BE2C (cell line): ENCODE measurements around the gene CR1.

ENCODE experiments used
- DNase-seq: peaks from one replicate; pipeline ENCODE4 v3.0.0-alpha.2; 2020
- H3K27me3 ChIP-seq: fragments of 250-450 bp; sonication (Bioruptor Pico); 2 replicates; pipeline ENCODE4 v1.5.1; 2020; ENCODE audit warnings: mild to moderate bottlenecking
- H3K36me3 ChIP-seq: fragments of 250-450 bp; sonication (Bioruptor Pico); 2 replicates; pipeline ENCODE4 v1.5.1; 2020; ENCODE audit warnings: mild to moderate bottlenecking
- H3K4me1 ChIP-seq: fragments of 250-450 bp; sonication (Bioruptor Pico); 2 replicates; pipeline ENCODE4 v1.5.1; 2020
- H3K4me3 ChIP-seq: 2 replicates; pipeline ENCODE4 v1.5.1; 2011; ENCODE audit warnings: low read depth, low read length
- H3K9me3 ChIP-seq: fragments of 250-450 bp; sonication (Bioruptor Pico); 2 replicates; pipeline ENCODE4 v1.5.1; 2020
- TF ChIP-seq, protein P1 (sequence below): IDR thresholded peaks from 2 replicates; pipeline ENCODE4 v1.5.1; 2012; ENCODE audit warnings: mild to moderate bottlenecking, low read depth, low read length

CR1 gene

DNA sequence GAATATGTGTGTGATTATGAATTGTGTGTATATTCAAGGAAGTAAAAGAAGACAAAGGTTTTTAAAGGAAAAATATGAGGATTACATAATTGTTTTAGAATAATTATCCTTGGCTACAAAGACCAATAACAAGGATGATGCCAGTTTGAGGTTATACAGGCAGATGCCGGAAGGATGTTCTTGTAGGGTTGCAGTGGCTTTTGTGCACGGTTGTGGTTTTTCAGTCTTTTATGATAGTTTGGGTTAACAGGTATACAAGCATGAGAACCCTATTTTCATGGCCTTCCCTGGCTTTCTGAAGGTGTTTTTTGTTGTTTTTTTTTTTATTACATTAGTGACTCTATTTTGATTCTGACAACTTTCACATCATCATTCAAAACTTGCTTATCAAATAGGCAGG is 36.9 kb upstream of the CR1 start:
- Histone ChIP-seq H3K4me3 (no peak overlapping the region), H3K36me3 (no peaks in the 10 kb centered on the region), H3K9me3 (no peaks in the 10 kb centered on the region; the same call in 1 of the 2 replicates), H3K27me3 (peaks cover 57% of the 10 kb centered on the region), H3K4me1 (no peaks in the 10 kb centered on the region)
- no peak for DNase-seq
- TF ChIP-seq, protein P1, sequence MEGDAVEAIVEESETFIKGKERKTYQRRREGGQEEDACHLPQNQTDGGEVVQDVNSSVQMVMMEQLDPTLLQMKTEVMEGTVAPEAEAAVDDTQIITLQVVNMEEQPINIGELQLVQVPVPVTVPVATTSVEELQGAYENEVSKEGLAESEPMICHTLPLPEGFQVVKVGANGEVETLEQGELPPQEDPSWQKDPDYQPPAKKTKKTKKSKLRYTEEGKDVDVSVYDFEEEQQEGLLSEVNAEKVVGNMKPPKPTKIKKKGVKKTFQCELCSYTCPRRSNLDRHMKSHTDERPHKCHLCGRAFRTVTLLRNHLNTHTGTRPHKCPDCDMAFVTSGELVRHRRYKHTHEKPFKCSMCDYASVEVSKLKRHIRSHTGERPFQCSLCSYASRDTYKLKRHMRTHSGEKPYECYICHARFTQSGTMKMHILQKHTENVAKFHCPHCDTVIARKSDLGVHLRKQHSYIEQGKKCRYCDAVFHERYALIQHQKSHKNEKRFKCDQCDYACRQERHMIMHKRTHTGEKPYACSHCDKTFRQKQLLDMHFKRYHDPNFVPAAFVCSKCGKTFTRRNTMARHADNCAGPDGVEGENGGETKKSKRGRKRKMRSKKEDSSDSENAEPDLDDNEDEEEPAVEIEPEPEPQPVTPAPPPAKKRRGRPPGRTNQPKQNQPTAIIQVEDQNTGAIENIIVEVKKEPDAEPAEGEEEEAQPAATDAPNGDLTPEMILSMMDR: no peak

DNA sequence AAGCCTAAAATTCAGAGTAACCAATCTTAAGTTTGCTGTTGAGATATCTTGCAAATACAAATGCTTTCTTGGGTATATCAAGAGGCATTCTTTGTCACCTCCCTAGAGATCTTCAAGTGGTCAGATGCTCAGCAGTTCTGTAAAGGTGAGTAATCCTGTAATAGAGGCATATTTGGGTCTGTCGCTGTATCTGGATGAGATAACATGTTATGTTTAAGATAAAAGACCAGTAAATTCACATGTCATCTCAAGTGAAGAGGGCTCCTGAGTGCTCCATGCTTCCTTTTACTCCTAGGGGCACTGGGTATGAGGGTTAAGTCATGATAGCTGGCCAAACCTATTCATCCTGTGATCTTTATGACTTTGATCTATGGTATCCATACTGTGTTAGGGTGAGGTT is 34.3 kb upstream of the CR1 start:
- TF ChIP-seq, protein P1: no peak
- no peaks in the 10 kb centered on the region for H3K9me3 ChIP-seq
- no peak for DNase-seq
- H3K36me3 ChIP-seq: no peaks in the 10 kb centered on the region
- H3K4me3 ChIP-seq: no peak overlapping the region
- H3K4me1 ChIP-seq: no peaks in the 10 kb centered on the region
- H3K27me3 ChIP-seq: peaks cover 41% of the 10 kb centered on the region

DNA sequence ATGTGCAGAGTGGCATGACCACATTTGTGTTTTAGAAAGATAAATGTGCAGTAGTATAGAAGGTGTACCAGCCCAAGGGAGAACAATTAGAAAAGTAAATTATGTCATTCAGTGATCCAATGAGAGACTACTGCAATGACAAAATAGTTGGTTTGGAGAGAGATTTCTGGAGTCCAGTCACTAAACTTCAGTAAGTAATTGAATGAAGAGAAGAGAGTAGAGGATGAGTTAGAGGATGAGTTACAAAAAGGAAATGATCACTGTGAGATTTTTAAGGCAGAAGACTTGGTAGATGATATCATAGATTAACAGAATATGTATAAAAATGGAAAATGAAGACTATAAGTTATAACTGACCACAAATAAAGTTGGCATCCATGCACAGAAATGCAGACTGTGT is 33.4 kb upstream of the CR1 start:
- no peak for DNase-seq
- Histone ChIP-seq H3K36me3 (no peaks in the 10 kb centered on the region), H3K4me3 (no peak overlapping the region), H3K4me1 (no peaks in the 10 kb centered on the region), H3K9me3 (no peaks in the 10 kb centered on the region), H3K27me3 (peaks cover 44% of the 10 kb centered on the region)
- TF ChIP-seq, protein P1: no peak

DNA sequence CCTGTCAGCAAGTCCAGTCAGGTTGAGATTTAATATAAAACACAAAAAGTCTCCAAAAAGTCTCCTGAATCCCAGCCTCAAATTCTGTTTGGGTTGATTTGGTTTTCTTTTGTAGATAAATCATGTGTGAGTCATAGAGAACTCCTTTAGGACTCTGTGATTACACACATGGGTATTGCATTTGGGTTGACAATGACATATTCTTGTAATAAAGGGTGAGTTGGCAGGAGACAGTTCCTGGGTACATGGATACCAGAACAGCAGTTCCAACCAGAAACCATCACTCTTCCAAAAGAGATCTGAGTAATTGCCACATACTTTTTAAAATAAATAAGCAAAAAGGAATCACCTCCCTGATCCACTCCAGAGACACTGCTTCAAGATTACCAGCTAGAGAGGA is 32.9 kb upstream of the CR1 start:
- Histone ChIP-seq H3K4me3 (no peak overlapping the region), H3K9me3 (no peaks in the 10 kb centered on the region), H3K36me3 (no peaks in the 10 kb centered on the region), H3K4me1 (no peaks in the 10 kb centered on the region), H3K27me3 (peaks cover 44% of the 10 kb centered on the region)
- DNase-seq: no peak
- TF ChIP-seq, protein P1: no peak

DNA sequence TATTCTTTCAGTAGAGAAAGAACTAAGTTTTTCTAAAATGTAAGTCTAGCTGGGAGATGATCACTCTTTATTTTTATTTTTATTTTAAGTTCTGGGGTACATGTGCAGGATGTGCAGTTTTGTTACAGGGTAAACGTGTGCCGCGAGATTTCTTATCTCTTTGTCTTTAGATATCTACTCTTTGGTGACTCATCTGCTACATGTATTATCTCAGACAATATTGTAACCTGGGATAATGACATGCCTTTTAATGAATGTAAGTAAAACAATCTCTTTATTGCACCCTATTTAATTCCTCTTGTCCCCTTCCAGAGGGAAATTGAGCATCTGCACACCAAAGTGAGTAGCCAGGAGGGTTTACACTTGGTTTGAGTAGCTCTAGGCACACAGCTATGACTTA is 32.4 kb upstream of the CR1 start:
- no peak for DNase-seq
- Histone ChIP-seq H3K4me3 (no peak overlapping the region), H3K4me1 (no peaks in the 10 kb centered on the region), H3K9me3 (no peaks in the 10 kb centered on the region), H3K36me3 (no peaks in the 10 kb centered on the region), H3K27me3 (peaks cover 46% of the 10 kb centered on the region)
- TF ChIP-seq, protein P1: no peak

DNA sequence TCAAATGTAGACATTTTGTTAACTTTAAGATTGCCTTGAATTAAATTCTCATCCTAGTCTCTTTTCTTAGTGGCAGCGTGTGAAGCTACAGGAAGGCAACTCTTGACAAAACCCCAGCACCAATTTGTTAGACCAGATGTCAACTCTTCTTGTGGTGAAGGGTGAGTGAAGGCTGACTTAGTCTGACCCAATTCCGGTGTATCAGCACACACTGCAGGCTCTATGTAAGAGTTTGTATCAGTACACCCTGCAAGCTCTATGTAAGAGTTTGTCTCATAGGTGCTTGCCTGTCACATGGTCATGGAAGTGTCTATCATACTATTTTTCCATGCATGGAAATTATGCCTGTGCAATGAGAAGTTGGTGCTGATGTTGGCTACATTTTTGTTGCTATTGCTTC is 25.0 kb upstream of the CR1 start:
- Histone ChIP-seq H3K9me3 (no peaks in the 10 kb centered on the region), H3K4me3 (no peak overlapping the region), H3K36me3 (no peaks in the 10 kb centered on the region), H3K27me3 (peaks cover 51% of the 10 kb centered on the region), H3K4me1 (no peaks in the 10 kb centered on the region)
- no peak for DNase-seq
- TF ChIP-seq, protein P1: no peak
